ENCODE measurements around the gene FAM168B. TPM values are rescaled to one million over a fixed set of nuclear protein-coding genes. Genes with fewer than 3 reads are reported as not detected.

FAM168B gene
- polyA plus RNA-seq, 2 of the 4 experiments (the other 2 are of a cell fraction): 83.2 to 86.8 TPM

DNA sequence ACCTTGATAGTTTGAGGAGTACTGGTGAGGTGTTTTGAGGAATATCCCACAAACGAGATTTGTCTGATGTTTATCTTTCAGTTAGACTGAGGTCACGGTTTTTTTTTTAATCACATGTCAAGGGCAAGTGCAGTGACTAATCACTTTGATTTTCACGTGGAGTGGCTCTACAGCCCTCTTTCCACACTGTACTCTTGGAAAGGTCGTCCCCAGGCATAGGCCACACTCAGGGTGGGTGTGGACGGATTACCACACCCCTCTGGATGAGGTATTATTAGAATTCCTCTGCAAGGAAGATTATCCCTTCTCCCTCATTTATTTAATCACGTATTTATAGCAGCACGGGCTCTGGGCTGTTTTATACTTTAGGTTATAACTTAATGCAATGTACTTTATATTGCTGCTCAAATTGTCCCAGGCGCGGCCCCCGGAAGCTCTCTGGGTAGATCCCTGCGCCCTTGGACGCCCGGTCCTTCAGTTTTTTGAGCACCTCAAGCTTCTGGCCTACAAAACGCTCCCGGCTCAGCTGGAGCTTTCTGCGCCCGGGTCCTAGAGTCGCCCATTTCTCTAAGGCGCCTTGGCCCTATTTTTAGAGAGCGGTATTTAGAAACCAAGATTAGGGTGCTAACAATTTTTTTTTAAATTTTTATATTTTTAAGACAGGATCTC lies 11.4 kb upstream of the FAM168B start (continued):
- TF ChIP-seq TP53 (CRISPR knock-in tag; IDR thresholded peaks at IDR 0.05) (0 out of 2 replicates have a peak, but pooled peaks have one; percentile 29), PBX3 (IDR thresholded peaks at IDR 0.05) (peak; percentile 60; the same call in 1 of the 2 replicates), HOXB13 (CRISPR knock-in tag; IDR thresholded peaks at IDR 0.05; ENCODE audit: low read depth) (no peak), HDAC2 (IDR thresholded peaks at IDR 0.05) (no peak), ATOH8 (CRISPR knock-in tag; IDR thresholded peaks at IDR 0.05; ENCODE audit: low read depth) (no peak), RNF2 (IDR thresholded peaks at IDR 0.05; ENCODE audit: borderline replicate concordance, low read depth) (no peak)

DNA sequence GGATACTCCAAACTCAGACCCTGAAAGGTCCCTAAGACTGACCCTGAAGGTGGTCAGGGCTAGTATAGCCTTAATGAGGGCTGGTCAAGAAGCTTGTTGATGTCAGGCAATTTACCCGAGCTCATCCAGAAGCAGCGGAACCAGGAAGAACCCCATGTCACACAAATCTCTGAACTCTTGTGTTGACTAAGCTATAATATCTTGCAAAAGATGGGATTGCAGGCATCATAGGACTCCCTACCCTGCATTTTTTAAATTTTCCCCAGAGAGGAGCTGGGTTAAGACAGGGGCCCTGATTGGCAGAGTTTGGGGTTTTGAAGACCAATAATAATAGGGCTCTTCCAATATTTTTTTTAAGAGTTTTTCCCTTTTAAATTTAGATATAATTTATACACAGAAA lies 9.9 kb upstream of the FAM168B start:
- TF ChIP-seq EHMT2 (IDR thresholded peaks at IDR 0.05; ENCODE audit: low read depth) (no peak), FOSB (CRISPR knock-in tag; IDR thresholded peaks at IDR 0.05) (no peak), CEBPB (IDR thresholded peaks at IDR 0.05) (no peak), MAX (IDR thresholded peaks at IDR 0.05) (no peak), RCOR1 (IDR thresholded peaks at IDR 0.05; ENCODE audit: low read depth, low read length) (no peak), E2F6 (IDR thresholded peaks at IDR 0.05; ENCODE audit: borderline replicate concordance, low read depth) (no peak), ESRRA (IDR thresholded peaks at IDR 0.05; ENCODE audit: borderline replicate concordance, low read length) (no peak), MAFK (IDR thresholded peaks at IDR 0.05; ENCODE audit: partially characterized antibody) (no peak), ZFP36 (IDR thresholded peaks at IDR 0.05; ENCODE audit: borderline replicate concordance, partially characterized antibody) (no peak), HES2 (IDR thresholded peaks at IDR 0.05) (no peak), POLR2AphosphoS2 (conservative IDR thresholded peaks at IDR 0.05; ENCODE audit: low read length) (no peak), HDAC2 (IDR thresholded peaks at IDR 0.05) (no peak), MYC (IDR thresholded peaks at IDR 0.05; ENCODE audit: borderline replicate concordance, low read length) (no peak), PHF8 (IDR thresholded peaks at IDR 0.05; ENCODE audit: borderline replicate concordance, low read depth) (no peak), ATOH8 (CRISPR knock-in tag; IDR thresholded peaks at IDR 0.05; ENCODE audit: low read depth) (no peak)
- TF ChIP-seq, protein P1, sequence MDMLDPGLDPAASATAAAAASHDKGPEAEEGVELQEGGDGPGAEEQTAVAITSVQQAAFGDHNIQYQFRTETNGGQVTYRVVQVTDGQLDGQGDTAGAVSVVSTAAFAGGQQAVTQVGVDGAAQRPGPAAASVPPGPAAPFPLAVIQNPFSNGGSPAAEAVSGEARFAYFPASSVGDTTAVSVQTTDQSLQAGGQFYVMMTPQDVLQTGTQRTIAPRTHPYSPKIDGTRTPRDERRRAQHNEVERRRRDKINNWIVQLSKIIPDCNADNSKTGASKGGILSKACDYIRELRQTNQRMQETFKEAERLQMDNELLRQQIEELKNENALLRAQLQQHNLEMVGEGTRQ (IDR thresholded peaks at IDR 0.05): no peak
- Histone ChIP-seq H3K9me3 (no peaks in the 10 kb centered on the region), H3K4me3 (no peak overlapping the region), H3K4me1 (peaks cover 19% of the 10 kb centered on the region), H3K27ac (peak overlapping the region in 1 of 2 experiments; percentile 98; a peak in 2 of 6 replicates), H3K4me2 (no peak overlapping the region)
- POLR2A ChIA-PET: interaction anchor here (4.5 kb wide), 1 partner anchor 10 kb away, joined by 43 read pairs; the partner anchor contains the start of gene FAM168B
- CTCF ChIA-PET: interaction anchor here (0.7 kb wide), 1 partner anchor 381 kb away, joined by 3 read pairs; no protein-coding TSS in a partner anchor
- DNase-seq (ENCODE audit: low read depth in 1 of 2, low spot score in 1 of 2) (no peak), FAIRE-seq (no peak), ATAC-seq (no peak)
- WGBS (ENCODE audit: missing lambda C conversion rate): 92% methylated on average over 2 of the region's 2 CpGs

Data from A549 (cell line).